Fibroblast of mammary gland (primary cell): Measurements from ENCODE around the gene CGB3.
"Not testable (repeated sequence)": the region's sequence is repeated elsewhere in the genome, so short reads cannot be mapped to it uniquely, and the experiment has no call there.

ENCODE experiments used
- DNase-seq: peaks from one replicate; pipeline ENCODE4 v3.0.0-alpha.2; 2010; ENCODE audit warnings: low read depth
- H3K4me3 ChIP-seq: 2 replicates; pipeline ENCODE4 v1.5.1; 2011; ENCODE audit warnings: low read depth, mild to moderate bottlenecking, low read length, moderate library complexity; ENCODE audit not compliant: control insufficient read depth
- TF ChIP-seq, protein P1 (sequence below): conservative IDR thresholded peaks from 2 replicates; pipeline ENCODE4 v1.5.1; 2011; ENCODE audit warnings: low read depth, low read length, inconsistent platforms; ENCODE audit not compliant: control insufficient read depth, insufficient read depth

Gene CGB3

DNA sequence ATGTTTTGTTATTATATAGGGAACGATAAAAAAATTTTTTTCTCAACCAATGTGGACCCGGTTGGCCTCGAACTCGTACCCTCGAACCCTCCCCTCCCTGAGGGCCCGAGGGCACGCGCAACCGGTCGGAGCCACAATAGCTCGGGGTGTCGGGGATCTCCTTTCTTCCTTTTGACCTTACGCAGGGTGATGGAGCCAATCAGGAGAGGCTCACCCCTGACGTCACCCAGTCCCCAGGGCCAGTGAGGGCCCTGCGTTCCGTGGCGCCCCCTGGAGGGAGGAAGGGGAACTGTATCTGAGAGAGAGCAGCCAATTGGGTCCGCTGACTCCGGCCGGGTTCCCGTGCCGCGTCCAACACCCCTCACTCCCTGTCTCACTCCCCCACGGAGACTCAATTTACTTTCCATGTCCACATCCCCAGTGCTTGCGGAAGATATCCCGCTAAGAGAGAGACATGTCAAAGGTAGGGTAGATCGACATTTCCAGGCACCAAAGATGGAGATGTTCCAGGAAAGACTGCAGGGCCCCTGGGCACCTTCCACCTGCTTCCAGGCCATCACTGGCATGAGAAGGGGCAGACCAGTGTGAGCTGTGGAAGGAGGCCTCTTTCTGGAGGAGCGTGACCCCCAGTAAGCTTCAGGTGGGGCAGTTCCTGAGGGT lies 7.6 kb upstream of the CGB3 start, which contains the start of gene CGB2:
TSS of gene CGB2 (plus strand) at position 249 of the 660 bp plus-strand sequence. CDS start at position 455, 206 bp downstream.
- DNase-seq: peak; percentile 37
- TF ChIP-seq, protein P1, sequence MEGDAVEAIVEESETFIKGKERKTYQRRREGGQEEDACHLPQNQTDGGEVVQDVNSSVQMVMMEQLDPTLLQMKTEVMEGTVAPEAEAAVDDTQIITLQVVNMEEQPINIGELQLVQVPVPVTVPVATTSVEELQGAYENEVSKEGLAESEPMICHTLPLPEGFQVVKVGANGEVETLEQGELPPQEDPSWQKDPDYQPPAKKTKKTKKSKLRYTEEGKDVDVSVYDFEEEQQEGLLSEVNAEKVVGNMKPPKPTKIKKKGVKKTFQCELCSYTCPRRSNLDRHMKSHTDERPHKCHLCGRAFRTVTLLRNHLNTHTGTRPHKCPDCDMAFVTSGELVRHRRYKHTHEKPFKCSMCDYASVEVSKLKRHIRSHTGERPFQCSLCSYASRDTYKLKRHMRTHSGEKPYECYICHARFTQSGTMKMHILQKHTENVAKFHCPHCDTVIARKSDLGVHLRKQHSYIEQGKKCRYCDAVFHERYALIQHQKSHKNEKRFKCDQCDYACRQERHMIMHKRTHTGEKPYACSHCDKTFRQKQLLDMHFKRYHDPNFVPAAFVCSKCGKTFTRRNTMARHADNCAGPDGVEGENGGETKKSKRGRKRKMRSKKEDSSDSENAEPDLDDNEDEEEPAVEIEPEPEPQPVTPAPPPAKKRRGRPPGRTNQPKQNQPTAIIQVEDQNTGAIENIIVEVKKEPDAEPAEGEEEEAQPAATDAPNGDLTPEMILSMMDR: peak; percentile 25
- not testable (repeated sequence) for H3K4me3 ChIP-seq

DNA sequence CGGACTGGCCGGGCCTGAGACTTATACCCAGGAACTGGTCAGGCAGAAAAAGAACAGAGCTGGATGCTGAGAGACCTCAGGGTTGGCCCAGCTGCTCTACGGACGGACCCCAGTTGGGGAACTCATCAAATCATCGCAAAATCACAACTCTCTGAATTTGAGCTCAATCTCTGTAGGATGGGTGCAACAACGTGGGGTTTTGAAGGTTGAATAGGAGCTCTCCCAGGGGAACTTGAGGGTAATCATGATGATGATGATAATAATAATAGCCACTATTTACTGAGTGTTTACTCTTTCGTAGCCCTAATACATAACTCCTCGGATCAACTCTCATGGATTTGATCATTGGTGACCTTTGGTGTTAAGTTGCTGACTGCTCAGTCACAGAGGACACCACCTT lies 6.2 kb upstream of the CGB3 start:
- H3K4me3 ChIP-seq, DNase-seq: not testable (repeated sequence)

DNA sequence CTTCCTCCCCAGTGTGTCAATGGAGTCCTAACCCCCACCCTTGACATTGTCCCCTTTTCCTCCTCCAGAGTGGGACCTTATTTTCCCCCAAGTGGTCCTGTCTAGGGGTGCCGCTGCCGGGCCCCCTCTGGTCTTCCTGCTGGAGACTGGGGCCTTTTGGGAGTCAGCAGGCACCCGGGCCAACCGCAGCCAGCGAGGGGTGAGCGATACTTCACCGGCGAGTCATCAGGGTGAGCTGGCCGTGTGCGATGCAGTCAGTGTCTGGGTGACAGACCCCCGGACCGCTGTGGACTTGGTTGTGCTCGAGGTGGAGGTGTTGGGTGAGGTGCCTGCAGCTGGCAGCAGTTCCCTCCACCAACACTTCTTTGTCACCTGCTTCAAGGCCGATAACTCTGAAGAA lies 5.6 kb upstream of the CGB3 start:
- not testable (repeated sequence) for H3K4me3 ChIP-seq
- DNase-seq: peak; percentile 23

DNA sequence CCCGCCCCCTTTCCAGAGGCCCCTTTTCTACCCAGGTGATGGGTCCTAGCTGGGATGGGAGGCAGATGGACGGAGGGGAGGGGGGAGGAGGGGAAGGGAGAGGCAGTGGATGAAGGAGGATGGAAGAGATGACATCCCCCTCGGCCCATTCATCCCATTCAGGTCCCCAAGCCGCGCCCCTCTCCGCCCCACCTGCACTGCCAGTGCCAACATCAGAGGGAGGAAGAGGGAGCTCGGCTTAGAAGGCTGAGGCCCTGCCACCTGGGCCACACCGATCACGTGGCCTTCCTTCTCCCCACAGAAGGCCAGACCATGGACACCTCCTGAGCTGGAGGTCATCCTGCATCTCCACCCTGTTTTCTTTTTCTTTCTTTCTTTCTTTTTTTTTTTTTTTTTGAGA lies 4.6 kb upstream of the CGB3 start:
- not testable (repeated sequence) for DNase-seq, H3K4me3 ChIP-seq

DNA sequence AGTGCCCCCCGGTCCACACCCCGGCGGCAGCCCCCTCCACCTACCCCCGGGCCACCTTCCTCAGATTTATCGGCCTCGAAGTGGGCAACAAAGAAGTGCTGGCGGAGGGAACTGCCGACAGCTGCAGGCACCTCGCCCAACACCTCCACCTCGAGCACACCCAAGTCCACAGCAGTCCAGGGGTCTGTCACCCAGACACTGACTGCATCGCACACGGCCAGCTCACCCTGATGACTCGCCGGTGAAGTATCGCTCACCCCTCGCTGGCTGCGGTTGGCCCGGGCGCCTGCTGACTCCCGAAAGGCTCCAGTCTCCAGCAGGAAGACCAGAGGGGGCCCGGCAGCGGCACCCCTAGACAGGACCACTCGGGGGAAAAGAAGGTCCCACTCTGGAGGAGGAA lies 1.5 kb upstream of the CGB3 start:
- H3K4me3 ChIP-seq, DNase-seq: not testable (repeated sequence)

DNA sequence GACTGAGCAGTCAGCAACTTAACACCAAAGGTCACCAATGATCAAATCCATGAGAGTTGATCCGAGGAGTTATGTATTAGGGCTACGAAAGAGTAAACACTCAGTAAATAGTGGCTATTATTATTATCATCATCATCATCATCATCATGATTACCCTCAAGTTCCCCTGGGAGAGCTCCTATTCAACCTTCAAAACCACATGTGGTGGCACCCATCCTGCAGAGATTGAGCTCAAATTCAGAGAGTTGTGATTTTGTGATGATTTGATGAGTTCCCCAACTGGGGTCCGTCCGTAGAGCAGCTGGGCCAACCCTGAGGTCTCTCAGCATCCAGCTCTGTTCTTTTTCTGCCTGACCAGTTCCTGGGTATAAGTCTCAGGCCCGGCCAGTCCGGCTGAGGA lies 955 bp upstream of the CGB3 start:
- not testable (repeated sequence) for DNase-seq, H3K4me3 ChIP-seq

DNA sequence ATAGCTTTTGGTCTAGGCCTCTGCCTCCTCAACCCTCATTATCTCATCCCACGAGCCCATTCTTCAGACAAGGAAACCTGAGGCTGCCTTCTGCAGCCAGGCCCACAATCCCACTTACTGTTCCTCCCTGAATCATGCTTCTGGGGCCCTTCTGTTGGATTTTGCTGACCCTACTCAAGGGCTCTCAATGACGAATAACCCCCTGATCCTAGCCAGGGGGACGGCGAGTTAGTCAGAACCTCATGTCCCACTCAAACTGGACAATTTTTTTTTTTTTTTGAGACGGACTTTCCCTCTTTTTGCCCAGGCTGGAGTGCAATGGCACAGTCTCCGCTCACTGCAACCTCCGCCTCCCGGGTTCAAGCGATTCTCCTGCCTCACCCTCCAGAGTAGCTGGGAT lies 2.0 kb downstream of the CGB3 start:
- no peak overlapping the region for H3K4me3 ChIP-seq
- TF ChIP-seq, protein P1: no peak
- no peak for DNase-seq

DNA sequence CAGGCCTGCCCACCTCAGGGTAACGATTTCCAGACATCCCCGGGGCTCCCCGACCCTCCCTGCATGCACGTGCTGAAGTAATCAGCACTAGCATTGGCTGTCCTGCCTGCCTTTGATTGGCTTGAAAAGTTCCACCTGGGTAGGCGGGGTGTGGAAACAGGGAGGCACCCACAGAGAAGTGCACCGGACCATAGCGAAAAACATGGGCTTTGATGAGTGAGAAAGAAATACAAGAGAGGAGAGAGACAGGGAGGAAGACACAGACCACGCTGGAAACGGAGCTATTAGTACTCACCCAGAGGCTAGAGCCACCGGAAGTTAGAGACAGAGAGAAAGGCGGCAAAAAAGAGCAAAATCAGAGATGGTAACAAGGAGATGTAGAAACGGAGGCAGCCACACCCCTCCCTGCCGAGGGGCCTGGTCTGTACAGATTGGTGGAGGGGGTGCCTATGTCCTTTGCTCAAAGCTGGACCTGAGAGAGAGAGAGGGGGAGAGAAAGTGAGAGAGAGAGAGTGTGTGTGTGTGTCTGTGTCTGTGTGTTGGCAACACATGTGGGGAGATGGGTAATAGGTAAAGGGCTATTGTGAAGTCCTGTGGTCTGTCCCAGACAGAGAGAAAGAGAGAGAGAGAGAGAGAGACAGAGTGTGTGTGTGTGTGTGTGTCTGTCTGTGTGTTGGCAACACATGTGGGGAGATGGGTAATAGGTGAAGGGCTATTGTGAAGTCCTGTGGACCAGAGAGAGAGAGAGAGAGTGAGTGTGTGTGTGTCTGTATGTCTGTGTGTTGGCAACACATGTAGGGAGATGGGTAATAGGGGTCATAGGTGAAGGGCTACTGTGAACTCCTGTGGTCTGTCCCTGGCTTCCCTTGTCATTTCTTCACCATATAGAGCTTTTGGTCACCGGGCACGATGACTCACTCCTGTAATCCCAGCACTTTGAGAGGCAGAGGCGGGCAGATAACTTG lies 2.9 kb downstream of the CGB3 start:
- DNase-seq: peak; percentile 70
- no peak overlapping the region for H3K4me3 ChIP-seq
- TF ChIP-seq, protein P1: no peak

DNA sequence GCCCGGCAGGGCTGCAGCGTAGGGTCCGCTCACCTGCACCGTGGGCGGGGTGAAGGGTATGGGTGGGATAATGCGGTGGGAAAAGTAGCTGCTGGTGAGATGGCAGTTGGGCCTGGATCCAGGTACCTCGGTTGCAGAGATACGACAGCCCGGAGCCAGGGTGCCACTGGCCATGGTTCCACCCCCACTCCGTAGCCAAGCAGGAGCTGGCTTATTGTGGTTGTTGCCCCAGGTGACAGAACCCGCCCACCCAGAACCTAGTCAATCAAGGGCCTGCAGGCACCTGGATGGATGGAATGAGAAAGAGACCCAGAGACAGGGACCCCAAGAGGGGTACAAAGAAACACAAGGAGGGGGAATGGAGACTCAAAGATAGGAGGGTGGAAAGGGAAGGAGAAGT lies 3.8 kb downstream of the CGB3 start:
- H3K4me3 ChIP-seq: no peak overlapping the region
- TF ChIP-seq, protein P1: no peak
- no peak for DNase-seq
